Astrocyte of the spinal cord (primary cell): Measurements from ENCODE around the gene SLC16A11.

Source experiments
- DNase-seq: peaks from one replicate; pipeline ENCODE4 v3.0.0; 2011; ENCODE audit warnings: low read depth, low spot score
- H3K4me3 ChIP-seq: 2 replicates; pipeline ENCODE4 v1.5.1; 2011; ENCODE audit warnings: low read depth, mild to moderate bottlenecking, low read length, moderate library complexity
- in situ Hi-C: cut with HindIII; loops from 2 replicates; pipeline ENCODE4 v1.10.0; 2017; ENCODE audit warnings: low sequenced_read_pairs
- TF ChIP-seq, protein P1 (sequence below): IDR thresholded peaks from 2 replicates; pipeline ENCODE4 v1.5.1; 2012; ENCODE audit warnings: low read depth, mild to moderate bottlenecking, low read length, inconsistent platforms

Gene SLC16A11

GRCh38 chr17:7020894-7021664 is 22.8 kb downstream of the SLC16A11 start:
- TF ChIP-seq, protein P1, sequence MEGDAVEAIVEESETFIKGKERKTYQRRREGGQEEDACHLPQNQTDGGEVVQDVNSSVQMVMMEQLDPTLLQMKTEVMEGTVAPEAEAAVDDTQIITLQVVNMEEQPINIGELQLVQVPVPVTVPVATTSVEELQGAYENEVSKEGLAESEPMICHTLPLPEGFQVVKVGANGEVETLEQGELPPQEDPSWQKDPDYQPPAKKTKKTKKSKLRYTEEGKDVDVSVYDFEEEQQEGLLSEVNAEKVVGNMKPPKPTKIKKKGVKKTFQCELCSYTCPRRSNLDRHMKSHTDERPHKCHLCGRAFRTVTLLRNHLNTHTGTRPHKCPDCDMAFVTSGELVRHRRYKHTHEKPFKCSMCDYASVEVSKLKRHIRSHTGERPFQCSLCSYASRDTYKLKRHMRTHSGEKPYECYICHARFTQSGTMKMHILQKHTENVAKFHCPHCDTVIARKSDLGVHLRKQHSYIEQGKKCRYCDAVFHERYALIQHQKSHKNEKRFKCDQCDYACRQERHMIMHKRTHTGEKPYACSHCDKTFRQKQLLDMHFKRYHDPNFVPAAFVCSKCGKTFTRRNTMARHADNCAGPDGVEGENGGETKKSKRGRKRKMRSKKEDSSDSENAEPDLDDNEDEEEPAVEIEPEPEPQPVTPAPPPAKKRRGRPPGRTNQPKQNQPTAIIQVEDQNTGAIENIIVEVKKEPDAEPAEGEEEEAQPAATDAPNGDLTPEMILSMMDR, result no peak
- DNase-seq, result no peak
- no peak overlapping the region for H3K4me3 ChIP-seq
- in situ Hi-C loops, result no loop called here

DNA sequence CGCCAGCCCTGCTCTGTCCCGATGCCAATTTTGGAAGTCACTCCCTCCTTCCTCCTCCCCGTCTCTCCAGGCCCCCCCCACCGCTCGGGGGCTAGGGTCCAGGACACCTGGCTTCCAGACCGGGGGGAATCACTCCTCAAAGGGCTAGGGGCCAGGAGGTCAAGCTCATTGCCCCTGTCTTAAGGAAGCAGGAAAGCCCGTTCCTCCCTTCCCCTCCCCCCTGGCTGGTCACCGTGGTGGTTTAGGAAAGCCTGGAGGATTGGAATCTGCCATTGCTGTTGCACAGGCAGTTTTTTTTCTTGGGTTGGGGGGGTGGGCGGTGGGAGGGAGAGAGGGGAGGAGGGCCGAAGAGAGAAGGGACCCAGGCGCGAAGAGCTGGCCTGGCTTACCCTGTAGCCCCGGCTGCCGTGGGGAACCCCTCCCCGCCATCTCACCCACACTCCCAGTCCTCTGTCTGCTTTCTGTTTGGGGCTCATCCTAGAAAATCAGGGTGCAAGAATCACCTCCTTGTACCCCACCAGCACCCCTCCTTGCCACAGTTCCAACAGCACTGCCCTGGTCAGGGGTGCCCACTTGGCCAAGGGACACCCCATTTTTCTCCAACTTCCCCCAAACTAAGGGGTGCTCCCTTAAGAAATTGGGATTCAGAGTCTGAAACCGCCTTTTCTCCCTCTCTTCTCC is 23.9 kb downstream of the SLC16A11 start:
- in situ Hi-C loops, result no loop called here
- peak; percentile 61 for DNase-seq
- TF ChIP-seq, protein P1, result no peak
- H3K4me3 ChIP-seq, result peak overlapping the region; percentile 38

DNA sequence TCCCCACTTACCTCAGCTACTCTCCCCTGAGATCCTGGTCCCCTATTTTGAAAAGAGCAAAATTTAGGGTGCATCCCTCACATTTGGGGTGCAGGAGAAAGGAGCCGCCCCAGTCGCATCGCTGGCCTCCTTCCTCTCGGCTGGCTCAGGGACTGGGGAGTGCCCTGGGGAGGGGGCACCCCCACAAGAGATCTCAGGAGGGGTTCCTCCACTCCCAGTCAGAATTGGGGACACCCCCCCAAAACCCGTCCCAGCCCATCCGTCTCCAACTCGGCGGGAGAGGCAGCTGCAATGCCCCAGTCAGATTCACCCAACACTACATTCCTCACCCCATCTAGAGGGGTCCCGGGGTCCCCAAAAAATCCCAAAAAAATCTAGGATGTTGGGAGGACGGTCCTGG is 24.5 kb downstream of the SLC16A11 start:
- no peak for DNase-seq
- TF ChIP-seq, protein P1, result no peak
- in situ Hi-C loops, result no loop called here
- H3K4me3 ChIP-seq, result no peak overlapping the region

- TF ChIP-seq, protein P1, result no peak
- no peak overlapping the region for H3K4me3 ChIP-seq
- no peak for DNase-seq
- in situ Hi-C loops, result no loop called here
Observed at GRCh38 chr17:7018331-7018964, 25.4 kb downstream of the SLC16A11 start.

DNA sequence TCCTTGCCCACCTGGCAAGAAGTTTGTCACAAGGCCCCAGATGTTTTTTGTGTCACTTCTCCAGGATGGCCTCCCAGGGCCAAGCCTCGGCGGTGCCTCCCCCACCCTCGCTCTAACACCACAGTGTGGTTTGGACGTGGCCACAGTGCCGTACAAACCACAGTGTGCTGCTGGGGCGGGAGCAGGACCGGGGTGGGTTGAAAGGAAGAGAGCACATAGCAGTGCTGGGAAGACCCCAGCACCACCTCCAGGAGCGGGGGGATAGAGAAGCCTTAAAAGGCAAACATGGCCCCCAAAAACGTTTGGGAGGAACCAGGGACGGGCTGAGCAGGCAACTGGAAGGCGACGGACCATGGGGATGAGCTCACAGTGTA is 26.1 kb downstream of the SLC16A11 start:
- in situ Hi-C loops, result no loop called here
- no peak for DNase-seq
- no peak overlapping the region for H3K4me3 ChIP-seq
- TF ChIP-seq, protein P1, result no peak

- in situ Hi-C loops, result no loop called here
- no peak for DNase-seq
- H3K4me3 ChIP-seq, result no peak overlapping the region
- TF ChIP-seq, protein P1, result no peak
Observed at GRCh38 chr17:7016886-7017826, 26.7 kb downstream of the SLC16A11 start.
